Measurements from ENCODE around the gene MAD1L1.

Gene MAD1L1

DNA sequence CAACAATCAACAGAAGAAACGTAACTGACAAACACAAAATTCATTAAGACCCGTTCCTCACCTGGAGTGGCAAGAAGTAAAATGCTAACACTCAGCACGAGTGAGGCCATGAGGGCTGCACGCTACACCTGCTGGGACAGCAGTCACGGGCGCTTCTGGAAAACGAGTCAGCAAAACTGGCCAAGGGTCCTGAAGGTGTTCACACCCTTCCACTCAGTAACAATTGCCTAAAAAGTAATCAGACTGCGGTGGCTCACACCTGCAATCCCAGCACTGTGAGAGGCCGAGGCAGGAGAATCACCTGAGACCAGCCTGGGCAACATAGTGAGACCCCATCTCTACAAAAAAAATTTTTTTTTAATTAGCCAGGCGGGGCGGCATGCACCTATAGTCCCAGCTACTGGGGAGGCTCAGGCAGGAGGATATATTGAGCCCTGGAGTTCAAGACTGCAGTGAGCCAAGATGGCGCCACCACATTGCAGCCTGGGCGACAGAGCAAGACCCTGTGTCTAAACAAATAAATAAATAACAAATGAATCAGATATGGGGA lies 199.1 kb downstream of the MAD1L1 start:
- DNase-seq (ENCODE audit: low read depth in 1 of 2, low spot score in 1 of 2), result no peak

DNA sequence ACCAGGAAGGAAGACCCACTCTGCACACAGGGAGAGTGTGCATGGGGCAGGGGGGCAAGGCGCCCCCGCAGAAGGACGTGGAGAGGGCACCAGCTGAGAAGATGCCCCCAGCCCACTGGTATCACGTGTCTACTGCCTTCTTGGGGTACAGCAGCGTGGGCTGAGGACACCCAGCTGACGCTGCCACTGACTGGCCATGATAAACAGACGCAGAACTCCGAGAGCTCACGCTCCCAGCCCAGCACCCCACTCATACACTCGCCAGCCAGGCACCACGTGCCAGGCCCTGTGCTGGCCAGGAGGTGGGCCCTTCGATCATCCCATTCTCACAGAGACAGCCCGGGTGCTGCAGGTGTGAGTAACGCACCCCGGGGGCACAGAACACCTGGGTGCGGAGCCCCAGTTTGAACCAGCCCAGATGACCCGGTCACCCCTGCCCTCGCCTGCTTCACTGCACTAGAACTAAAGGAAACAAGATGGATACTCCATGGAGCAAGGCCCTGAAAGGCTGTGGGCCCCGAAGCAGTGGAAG lies 199.8 kb downstream of the MAD1L1 start:
- DNase-seq (ENCODE audit: low read depth in 1 of 2, low spot score in 1 of 2), result no peak

DNA sequence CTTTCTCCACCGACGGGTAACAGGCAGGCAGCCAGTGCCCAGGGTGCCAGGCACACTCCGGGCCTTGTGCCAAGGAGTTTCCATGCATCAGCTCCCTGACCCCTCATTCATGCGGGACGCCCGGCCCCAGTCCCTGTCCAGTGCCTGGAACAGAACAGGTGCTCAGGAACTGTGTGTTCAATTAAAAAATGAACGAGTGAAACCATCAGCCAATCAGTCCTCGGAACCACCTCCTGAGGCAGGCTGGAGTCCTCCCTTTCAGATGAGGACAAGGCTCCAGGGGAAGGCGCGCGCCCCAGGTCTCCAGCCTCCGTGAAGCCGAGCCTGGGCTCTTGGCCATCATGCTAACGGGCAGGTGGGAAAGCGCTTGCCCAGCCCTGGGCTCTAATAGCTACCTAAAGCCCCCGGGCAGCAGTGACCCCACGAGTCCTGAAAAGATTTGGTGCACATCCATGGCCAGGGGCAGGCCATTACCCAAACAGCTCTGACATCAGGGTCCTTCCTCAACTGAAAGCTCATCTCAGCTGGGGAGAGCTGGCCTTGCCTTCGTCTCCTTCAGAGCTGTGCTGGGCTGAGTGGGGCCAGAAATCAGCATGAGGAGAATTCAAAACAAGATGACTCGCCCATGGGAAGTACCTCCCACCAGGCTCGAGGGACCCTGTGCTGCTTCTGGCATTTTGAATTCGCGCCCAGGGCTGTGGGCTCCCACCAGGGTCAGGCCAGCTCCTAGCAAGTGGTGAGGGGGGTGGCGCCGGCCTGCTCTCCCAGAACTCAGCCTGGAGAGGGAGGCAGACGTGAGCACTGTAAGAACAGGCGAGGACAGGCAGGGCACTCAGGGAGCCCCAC lies 200.5 kb downstream of the MAD1L1 start:
- DNase-seq (ENCODE audit: low read depth in 1 of 2, low spot score in 1 of 2), result no peak

DNA sequence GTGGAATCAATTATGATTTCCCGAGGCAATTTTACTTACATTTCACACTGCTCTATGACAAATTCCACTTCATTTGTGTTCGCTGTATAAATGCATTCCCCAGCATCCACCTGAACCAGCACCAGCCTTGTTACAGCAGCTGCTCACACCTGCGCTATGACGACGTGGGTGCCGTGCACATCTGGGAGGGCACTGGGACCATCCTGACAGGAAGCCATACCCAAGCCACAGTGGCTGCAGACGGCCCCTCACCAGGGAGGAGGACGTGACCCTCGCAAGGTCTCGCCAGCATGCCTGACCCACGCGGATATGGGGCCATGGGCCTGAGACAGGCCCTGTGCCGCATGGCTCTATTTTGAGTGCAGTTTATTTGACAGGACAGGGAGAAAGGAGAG lies 201.3 kb downstream of the MAD1L1 start:
- DNase-seq (ENCODE audit: low read depth in 1 of 2, low spot score in 1 of 2), result no peak

DNA sequence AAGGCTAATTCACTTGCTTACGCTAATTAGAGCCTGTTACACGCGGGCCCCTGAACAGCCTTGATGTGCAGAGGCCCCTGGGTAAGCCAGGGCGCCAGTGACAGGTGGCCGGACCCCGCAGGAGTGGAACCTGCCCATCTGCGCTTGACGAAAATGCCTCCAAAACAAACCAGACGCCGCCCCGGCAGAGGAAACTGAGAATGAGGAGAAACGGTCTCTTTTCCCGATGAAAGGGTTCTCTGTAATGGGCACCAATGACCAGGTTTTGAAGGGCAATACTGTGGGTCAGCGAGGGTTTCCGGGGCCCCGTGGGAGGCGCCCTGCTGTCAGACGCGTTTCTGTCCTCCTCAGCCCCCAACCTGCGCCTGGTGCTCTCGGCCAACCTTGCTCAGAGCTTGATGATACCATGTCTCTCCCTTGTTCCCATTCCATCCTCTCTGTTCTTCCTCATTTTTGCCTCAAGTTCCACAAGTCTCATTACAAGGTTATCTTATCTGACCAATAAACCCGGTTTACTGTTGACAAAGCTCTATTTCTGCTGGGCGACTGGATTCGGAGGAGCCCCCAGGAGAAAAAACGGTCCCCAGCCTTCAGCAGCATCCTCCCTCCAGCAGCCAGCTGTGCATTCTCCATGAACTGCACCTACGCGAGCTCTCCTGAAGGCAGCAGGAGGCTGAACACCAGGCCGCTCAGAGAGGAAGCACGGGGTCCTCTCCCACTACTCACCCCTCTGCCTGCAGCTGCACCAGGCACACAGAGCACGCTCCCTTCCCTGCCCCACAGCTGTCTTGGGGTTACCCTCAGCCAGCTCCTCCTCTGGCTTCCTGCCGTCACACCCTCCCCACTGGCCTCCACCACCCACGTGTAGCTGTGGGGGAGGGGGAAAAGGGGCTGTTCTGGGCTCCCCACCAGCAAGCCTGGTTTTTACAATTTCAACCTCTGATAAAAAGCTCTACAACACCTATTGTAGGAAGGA lies 202.0 kb downstream of the MAD1L1 start:
- no peak for DNase-seq (ENCODE audit: low read depth in 1 of 2, low spot score in 1 of 2)

DNA sequence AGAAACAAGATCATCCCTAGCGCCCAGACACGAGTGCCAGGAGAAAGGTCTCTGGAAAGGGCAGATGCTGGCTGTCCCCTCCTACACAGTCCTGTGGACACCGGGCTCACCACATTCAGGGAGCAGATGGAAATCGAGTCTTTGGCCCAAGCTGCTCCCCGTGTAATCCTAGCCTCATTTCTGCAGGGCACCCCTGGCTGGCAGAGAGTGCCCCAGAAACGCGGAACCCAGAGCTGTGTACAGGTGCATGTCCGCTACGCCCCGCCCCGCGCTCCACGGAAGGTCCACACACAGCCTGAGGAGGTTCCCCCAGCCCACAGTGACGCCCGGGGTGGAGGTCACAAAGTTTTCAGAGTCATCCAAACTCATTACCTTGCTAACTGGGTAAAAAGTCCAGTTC lies 202.8 kb downstream of the MAD1L1 start:
- DNase-seq (ENCODE audit: low read depth in 1 of 2, low spot score in 1 of 2), result no peak

DNA sequence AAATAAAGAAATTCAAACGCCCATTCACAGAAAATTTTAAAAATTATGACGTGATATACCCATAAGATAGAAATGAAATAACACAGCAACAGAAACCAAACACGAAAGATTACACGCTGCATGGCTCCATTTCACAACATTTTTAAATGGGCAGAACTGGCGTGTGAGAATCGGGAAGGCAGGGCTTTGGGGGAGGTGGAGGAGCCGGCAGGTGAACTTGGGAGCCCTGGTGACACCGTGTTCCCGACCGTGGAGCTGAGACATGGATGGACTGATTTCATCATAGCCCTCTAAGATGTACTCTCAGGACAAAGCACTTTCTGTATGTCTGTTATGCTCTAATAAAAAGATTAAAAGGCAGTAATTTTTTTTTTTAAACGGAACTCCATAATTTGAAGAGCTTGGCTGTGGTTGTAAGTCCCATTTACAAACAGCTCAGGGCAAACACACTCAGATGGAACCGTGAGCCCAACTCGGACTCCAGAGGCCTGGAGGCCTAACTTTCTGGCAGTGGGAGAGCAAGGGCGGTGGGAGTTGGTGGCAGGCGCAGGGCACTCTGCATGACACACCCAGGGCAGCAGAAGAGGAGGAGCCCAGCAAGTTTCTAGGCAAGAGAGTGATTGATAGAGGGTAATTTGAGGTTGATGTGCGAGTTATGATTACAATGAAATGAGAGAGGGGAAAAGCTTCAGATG lies 203.4 kb downstream of the MAD1L1 start:
- DNase-seq (ENCODE audit: low read depth in 1 of 2, low spot score in 1 of 2), result no peak

DNA sequence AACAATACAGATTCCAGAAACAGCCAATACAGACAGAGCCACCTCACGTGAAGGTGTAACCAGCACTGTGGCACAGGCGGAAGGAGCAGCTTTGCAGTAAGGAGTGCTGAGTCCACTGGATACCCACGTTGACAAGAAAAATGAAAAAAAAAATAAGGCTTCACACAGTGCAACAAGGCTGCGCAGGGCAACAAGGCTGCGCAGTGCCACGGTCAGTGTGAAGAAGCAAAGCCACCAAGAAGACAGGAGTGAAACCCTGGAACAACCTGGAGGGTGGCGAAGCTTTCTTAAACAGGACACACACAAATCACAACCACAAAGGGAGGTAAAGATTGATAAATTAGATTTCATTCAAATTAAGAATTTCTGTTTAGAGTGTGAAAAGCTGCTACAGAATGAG lies 204.0 kb downstream of the MAD1L1 start:
- DNase-seq (ENCODE audit: low read depth in 1 of 2, low spot score in 1 of 2), result no peak

DNA sequence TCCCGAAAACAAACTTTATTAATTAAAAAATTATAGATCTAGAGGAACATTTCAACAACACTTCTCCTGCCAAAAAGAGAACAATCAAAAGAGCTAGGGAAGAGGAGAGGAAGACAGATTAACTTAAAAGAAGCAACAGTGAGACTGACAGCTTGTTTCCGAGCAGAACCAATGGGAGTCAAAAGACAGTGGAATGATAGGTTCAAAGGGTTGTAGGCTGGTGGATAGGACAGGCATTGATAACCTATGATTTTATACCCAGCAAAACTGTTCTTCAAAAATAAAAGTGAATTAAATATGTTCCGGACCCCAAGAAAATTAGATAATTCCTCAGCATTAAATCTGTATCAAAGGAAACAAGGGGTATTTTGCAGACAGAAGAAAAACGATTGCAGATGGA lies 207.6 kb downstream of the MAD1L1 start:
- no peak for DNase-seq (ENCODE audit: low read depth in 1 of 2, low spot score in 1 of 2)

DNA sequence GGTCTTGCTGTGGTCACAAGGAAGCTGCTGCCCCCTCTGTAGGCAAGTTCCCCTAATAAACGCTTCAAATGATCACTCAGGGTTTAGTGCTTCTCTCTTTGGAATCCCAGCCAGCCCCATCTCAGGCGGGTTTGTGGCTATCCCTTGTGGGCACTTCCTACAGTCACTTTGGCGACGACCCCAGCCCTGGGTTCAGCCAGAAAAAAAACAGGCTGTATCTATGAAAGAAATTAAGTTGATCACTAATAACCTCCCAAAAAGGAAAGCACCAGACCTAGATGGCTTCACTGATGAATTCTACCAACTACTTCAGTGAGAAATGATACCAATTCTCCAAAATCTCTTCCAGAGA lies 208.2 kb downstream of the MAD1L1 start:
- no peak for DNase-seq (ENCODE audit: low read depth in 1 of 2, low spot score in 1 of 2)

DNA sequence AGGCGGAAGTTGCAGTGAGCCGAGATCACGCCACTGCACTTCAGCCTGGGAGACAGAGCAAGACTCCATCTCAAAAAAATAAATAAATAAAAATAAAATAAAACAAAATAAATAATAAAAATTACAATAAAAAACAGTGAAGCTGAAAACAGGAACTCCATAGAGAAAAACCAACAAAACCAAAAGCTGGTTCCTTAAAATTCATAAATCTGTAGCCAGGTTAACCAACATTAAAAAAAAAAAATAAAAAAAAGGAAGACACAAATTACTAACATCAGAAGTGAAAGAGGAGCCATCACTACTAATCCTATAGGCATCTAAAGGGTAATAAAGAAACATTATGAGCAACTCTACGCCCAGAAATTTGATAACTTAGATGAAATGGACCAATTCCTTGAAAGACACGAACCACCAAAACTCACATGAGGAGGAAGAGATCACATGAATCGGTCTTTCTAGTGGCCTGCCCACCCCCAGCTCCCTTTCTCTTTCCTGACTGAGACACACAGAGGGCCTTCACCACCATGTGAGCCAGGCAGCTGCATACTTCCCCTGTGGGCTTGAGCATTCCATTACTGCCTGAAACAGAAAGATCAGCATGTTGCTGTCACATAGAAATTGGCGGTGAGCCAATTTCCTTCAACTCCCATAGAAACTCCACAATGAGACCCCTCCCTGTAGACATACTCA lies 208.7 kb downstream of the MAD1L1 start:
- DNase-seq (ENCODE audit: low read depth in 1 of 2, low spot score in 1 of 2), result no peak

DNA sequence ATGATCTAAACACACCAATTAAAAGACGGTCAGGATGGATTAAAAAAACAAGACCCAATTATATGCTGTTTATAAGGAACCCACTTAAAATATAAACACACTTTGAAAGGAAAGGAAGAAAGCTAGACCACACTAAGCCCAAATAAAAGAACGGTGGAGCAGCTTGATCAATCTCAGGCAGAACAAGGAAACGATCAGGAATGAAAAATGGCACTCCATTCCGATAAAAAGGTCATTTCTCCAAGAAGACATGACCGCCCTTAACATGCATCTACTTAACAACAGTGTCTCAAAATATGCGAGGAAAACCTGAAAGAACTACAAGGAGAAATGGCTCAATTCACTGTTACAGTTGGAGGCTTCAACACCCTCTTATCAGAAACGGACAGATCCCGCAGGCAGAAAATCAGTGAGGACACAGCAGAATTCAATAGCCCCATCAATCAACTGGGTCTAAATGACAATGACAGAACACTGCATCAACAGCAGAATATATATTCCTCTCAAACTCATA lies 210.0 kb downstream of the MAD1L1 start:
- no peak for DNase-seq (ENCODE audit: low read depth in 1 of 2, low spot score in 1 of 2)

DNA sequence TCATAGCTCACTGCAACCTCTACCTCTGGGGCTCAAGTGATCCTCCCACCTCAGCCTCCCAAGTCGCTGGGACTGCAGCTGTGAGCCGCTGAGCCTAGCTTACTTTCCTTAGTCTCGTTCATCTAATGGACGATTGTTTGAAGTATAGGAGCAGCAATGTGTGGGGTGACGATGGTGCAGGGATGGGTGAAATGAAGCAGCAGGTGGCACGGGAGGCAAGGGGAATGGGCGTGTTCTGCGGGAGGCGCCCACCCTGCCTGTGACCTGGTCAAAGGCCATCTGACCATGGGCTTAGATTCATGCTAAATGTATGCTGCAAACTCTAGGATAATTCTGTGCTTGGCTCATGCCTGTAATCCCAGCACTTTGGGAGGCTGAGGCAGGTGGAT lies 210.7 kb downstream of the MAD1L1 start:
- DNase-seq (ENCODE audit: low read depth in 1 of 2, low spot score in 1 of 2), result no peak

DNA sequence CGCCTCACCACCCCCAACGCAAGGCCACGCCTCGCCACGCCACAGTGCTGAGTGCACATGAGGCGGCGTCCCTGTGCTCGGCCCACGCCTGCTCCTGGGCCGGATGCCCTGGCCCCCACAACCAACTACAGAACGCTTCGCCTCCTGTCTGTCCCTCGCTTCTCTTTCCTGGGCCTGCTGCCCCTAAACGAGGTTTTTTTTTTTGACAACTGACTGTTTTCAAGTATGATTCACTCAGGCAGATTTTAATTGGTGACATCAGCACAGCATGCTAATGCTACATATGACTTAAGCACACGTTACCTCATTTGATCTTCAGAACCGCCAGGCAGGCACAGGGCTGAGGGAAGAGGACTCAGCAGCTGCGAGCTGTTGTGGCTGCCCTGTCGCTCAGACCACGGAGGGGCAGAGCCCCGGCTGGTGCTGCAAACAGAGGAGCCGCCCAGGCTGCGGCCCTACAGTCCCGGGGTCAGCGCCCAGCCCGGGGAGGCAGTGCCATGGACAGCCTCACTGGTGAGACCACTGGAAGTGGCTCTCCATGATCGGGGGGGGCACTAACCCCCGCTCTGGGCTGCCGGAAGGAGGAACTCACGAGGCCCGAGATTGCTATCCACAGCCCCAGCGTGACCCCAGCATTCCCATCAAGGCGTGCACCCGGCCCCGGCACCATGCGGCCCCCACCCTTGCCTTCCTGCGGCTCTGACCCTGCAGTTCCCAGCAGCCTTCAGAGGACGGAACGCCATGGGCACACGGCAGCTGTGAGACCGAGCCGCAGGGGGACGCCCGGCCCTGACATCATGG lies 212.8 kb downstream of the MAD1L1 start:
- peak in 1 of 2 donors; percentile 11 for DNase-seq (ENCODE audit: low read depth in 1 of 2, low spot score in 1 of 2)

DNA sequence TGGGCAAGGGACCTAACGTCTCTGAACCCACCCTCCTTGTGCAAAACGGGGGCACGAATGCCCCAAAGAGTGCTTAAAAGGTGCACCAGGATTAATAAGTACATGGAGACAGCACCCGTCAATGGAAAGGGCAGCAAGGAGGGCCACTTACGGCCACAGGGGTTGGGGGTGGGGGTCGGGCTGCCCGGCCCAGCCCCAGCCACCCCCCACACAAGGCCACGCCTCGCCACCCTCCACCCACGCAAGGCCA lies 213.4 kb downstream of the MAD1L1 start:
- DNase-seq (ENCODE audit: low read depth in 1 of 2, low spot score in 1 of 2), result no peak

DNA sequence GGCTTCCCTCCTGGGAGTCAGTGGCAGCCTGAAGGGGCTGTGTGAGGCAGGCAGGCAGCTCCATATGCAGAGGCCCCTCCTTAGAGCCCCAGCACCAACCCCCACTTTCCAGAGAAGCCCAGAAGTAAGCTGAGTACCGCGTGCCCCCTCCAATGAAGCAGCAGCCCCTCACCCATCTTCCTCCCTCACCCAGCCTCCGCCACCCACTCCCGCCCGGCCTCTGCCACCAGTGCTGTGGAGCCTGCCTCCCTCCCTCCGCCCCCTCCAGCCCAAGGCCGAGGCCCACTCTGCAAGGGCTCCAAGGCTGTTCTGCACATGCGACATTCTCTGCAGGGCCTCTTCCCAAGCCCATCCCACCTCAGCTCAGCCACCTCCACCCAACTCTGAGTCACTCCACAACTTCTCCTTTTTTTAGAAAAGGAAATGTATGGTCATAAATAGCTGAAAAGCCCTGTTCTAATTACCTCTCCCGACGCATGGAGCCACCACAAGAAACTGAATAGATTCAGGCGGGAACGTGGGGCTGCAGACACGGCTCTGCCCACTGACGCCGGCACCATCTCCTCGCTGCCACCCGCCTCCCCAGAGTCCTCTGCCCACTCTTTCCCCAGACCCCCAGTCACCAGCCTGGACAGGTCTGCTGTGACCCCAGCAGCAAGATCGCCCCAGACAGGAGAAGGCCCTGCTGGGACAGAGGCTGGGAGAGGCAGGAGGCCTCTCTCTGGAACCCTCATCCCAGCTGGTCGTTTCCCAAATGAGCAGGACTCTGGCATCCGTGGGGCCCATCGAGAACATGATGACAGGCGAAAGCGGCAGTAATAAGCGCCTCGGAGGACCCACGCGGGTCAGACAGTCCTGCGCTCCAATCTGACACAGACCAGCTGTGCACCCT lies 213.9 kb downstream of the MAD1L1 start:
- no peak for DNase-seq (ENCODE audit: low read depth in 1 of 2, low spot score in 1 of 2)

DNA sequence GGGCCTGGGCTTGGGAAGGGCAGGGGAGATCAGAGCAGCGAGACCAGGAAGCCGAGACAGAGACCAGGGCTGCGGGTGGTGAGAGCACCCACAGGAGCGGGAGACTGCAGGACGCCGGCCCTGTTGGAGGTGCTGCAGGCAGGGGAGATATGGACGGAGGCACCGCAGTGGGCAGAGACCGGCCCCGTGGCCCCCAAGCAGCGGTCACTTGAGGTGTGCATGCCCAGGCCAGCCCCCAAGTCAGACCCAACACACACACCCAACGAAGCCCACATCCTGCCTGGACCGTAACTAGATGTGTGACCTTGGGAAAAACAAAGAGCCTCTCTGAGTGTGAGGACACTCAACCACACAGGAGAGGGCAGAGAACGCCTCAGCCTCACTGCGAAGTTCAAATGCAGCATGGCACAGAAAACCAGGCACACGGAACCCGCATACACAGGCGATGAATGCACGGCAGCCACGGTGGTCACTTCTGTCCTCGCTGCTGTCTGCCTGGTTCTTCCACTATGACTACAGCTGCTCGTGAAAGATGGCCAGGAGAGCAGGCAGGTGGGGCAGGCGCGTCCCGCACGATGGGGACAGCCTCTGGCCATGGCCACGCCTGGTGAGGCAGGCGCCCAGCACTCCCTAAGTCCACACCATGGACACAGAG lies 214.7 kb downstream of the MAD1L1 start:
- DNase-seq (ENCODE audit: low read depth in 1 of 2, low spot score in 1 of 2), result no peak

DNA sequence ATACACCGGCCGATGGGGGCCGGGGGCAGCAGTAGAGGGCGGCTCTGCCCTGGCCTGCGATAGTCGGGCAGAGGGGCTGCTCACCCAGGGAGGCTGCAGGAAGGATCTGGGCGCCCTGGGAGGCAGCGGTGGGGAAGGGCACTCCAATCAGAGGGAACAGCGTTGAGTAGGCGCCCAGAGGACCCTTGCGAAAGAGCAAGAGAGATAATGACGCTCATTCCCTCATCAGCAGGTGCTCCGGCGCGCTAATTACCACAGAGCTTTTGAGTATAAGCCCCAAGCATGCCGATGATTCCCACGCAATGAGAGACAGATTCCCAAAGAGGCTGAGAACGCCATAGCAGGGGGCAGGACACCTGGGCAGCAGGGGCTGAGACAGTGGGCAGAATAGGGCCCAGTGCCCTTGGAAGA lies 215.3 kb downstream of the MAD1L1 start:
- DNase-seq (ENCODE audit: low read depth in 1 of 2, low spot score in 1 of 2), result no peak

Measured in stimulated activated CD4-positive, alpha-beta T cell treated with anti-CD3 and anti-CD28 coated beads, Interleukin-15, amount 100 ng/mL, for 1 hour (primary cell).